HepG2 (cell line): ENCODE results near the gene ZMIZ1. TPM values are rescaled to one million over a fixed set of nuclear protein-coding genes. Genes with fewer than 3 reads are reported as not detected.
A peak's percentile ranks its signal among the peaks of the same experiment; 100 is the strongest.

Source experiments
- ATAC-seq: fragments of 200-7000 bp; cut with Tn5 transposase; 3 replicates; pipeline ENCODE4 v1.9.1; 2020; ENCODE audit warnings: mild to moderate bottlenecking, moderate library complexity
- BruUV-seq: library from RNA; stranded (reverse); fragments of 400-500 nt; replicated peaks from 2 replicates; lab custom pipeline; 2021; lab: Mats Ljungman, UMichigan
- CTCF ChIA-PET: fragments of 300-600 bp; formaldehyde crosslinking; extraction: SDS; loops from one replicate; lab custom pipeline; 2021; ENCODE audit warnings: low total read pairs, inconsistent platforms, low intra/inter-chr PET ratio; lab: Yijun Ruan, JAX
- POLR2A ChIA-PET: fragments of 350-600 bp; sonication (Branson Sonifier 250); formaldehyde crosslinking; loops from one replicate; lab custom pipeline; 2020; ENCODE audit warnings: antibody characterized with exemption, inconsistent platforms; lab: Yijun Ruan, JAX
- DNase-seq: peaks from one replicate; pipeline ENCODE4 v3.0.0-alpha.2; 2015; ENCODE audit warnings: low spot score
- FAIRE-seq: peaks from 3 replicates; lab custom pipeline; 2011; peaks lifted over from hg19 to GRCh38; lab: Jason Lieb, UNC
- H2AFZ ChIP-seq: one replicate; pipeline ENCODE4 v1.6.1; 2011; ENCODE audit warnings: low read length, inconsistent platforms
- H3K27ac ChIP-seq: fragments of 300-600 bp; 3 replicates; pipeline ENCODE4 v1.8.0; 2011; ENCODE audit warnings: mixed run types, mild to moderate bottlenecking, mixed read lengths, low read length, inconsistent platforms; ENCODE audit not compliant: insufficient read depth; ENCODE audit errors: extremely low read length
- H3K27me3 ChIP-seq, 2 experiments: fragments of 200-600 bp in 1 of 2; 2 replicates in 1 of 2; 3 replicates in 1 of 2; pipeline versions ENCODE4 v1.6.0 to v1.8.0; 2011; ENCODE audit warnings: low read length in 2 of 2, mild to moderate bottlenecking in 2 of 2, moderate library complexity in 2 of 2, inconsistent platforms in 1 of 2; ENCODE audit not compliant: insufficient read depth in 2 of 2, control insufficient read depth in 1 of 2
- H3K36me3 ChIP-seq, 2 experiments: fragments of 200-600 bp in 1 of 2; replicated peaks in 1 of 2; 2 replicates in 1 of 2; 3 replicates in 1 of 2; pipeline versions ENCODE4 v1.5.1 to v1.8.0; 2011; ENCODE audit warnings: low read length in 2 of 2, inconsistent platforms in 1 of 2; ENCODE audit not compliant: insufficient read depth in 2 of 2, control insufficient read depth in 1 of 2
- H3K4me1 ChIP-seq: 2 replicates; pipeline ENCODE4 v1.5.1; 2012; ENCODE audit warnings: low read length, inconsistent platforms; ENCODE audit not compliant: insufficient read depth
- H3K4me2 ChIP-seq: 2 replicates; pipeline ENCODE4 v1.6.0; 2011; ENCODE audit warnings: low read depth, low read length, inconsistent platforms
- H3K4me3 ChIP-seq, 3 experiments: fragments of 200-600 bp in 1 of 3; sonication (generic), shearing (Covaris generic) in 1 of 3; replicated peaks in 1 of 3; 2 replicates each; pipeline ENCODE4 v1.5.1; 2011 to 2016; ENCODE audit warnings: low read length in 3 of 3, inconsistent platforms in 2 of 3, low read depth in 2 of 3, mild to moderate bottlenecking in 2 of 3, control low read depth in 1 of 3, mixed read lengths in 1 of 3; ENCODE audit not compliant: insufficient read depth in 1 of 3
- H3K79me2 ChIP-seq: one replicate; pipeline ENCODE4 v1.6.1; 2011; ENCODE audit warnings: low read length, inconsistent platforms; ENCODE audit not compliant: insufficient read depth
- H3K9ac ChIP-seq: 2 replicates; pipeline ENCODE4 v1.6.0; 2011; ENCODE audit warnings: mild to moderate bottlenecking, low read depth, low read length, inconsistent platforms; ENCODE audit not compliant: insufficient read depth
- H3K9me3 ChIP-seq: 2 replicates; pipeline ENCODE4 v1.5.1; 2012; ENCODE audit warnings: mild to moderate bottlenecking, low read length
- H4K20me1 ChIP-seq: 2 replicates; pipeline ENCODE4 v1.6.0; 2011; ENCODE audit warnings: inconsistent platforms, mild to moderate bottlenecking, low read length, moderate library complexity; ENCODE audit not compliant: insufficient read depth
- CEBPB ChIP-seq: IDR thresholded peaks from 2 replicates; pipeline ENCODE4 v1.6.1; 2011; ENCODE audit warnings: low read depth, low read length, improper control_type of control experiment, borderline replicate concordance
- ISX ChIP-seq: sonication (generic); formaldehyde crosslinking; conservative IDR thresholded peaks from 2 replicates; pipeline ENCODE4 v1.5.0; 2020; ENCODE audit warnings: missing genetic modification reagents
- NFKBIZ ChIP-seq: IDR thresholded peaks from 2 replicates; pipeline ENCODE4 v1.6.1; 2018; ENCODE audit warnings: missing genetic modification reagents, missing compliant biosample characterization
- PITX1 ChIP-seq: sonication (generic); formaldehyde crosslinking; IDR thresholded peaks from 2 replicates; pipeline ENCODE4 v1.5.1; 2020; ENCODE audit warnings: mild to moderate bottlenecking, missing genetic modification reagents
- PRDM10 ChIP-seq: sonication (generic); formaldehyde crosslinking; IDR thresholded peaks from 2 replicates; pipeline ENCODE4 v1.4.0; 2020; ENCODE audit warnings: low read depth, missing genetic modification reagents
- YEATS4 ChIP-seq: sonication (generic); formaldehyde crosslinking; IDR thresholded peaks from 2 replicates; pipeline ENCODE4 v1.4.0; 2020; ENCODE audit warnings: missing genetic modification reagents, borderline replicate concordance
- ZMYM3 ChIP-seq: sonication (generic); formaldehyde crosslinking; IDR thresholded peaks from 2 replicates; pipeline ENCODE4 v1.5.1; 2020; ENCODE audit warnings: mild to moderate bottlenecking, missing genetic modification reagents
- ZNF629 ChIP-seq: sonication (generic); formaldehyde crosslinking; conservative IDR thresholded peaks from 2 replicates; pipeline ENCODE4 v1.5.0; 2020; ENCODE audit warnings: missing genetic modification reagents
- ZNF710 ChIP-seq: sonication (generic); formaldehyde crosslinking; IDR thresholded peaks from 2 replicates; pipeline ENCODE4 v1.5.0; 2020; ENCODE audit warnings: mild to moderate bottlenecking, missing genetic modification reagents, borderline replicate concordance
- ZNF768 ChIP-seq: sonication (generic); formaldehyde crosslinking; IDR thresholded peaks from 2 replicates; pipeline ENCODE4 v1.4.0; 2020; ENCODE audit warnings: missing genetic modification reagents
- ZNF790 ChIP-seq: sonication (generic); formaldehyde crosslinking; IDR thresholded peaks from 2 replicates; pipeline ENCODE4 v1.8.0; 2022; ENCODE audit warnings: missing genetic modification reagents, mild to moderate bottlenecking, borderline replicate concordance
- WGBS: methylation state at CpG from one replicate; pipeline ENCODE4 v1.1.6; 2017; ENCODE audit warnings: low lambda C conversion rate; 5-methylcytosine and 5-hydroxymethylcytosine counted together
- in situ Hi-C: cut with HindIII; loops from 2 replicates; pipeline ENCODE4 v1.10.0; 2017; ENCODE audit warnings: low pct_unique_long_range_greater_than_20kb; ENCODE audit not compliant: extremely low pct_ligation_motif_present
- intact Hi-C: fragments of 100-400 bp; cut with micrococcal nuclease; formaldehyde crosslinking; loops from one replicate; pipeline ENCODE4 v1.10.0; 2022; ENCODE audit not compliant: unreplicated experiment
- polyA plus RNA-seq, 8 experiments: library from polyadenylated mRNA; depleted of rRNA in 3 of 8; stranded (reverse) in 7 of 8; unstranded in 1 of 8; fragments of >200 nt; fragmentation: Illumina TruSeq in 4 of 8; extraction: Trizol in 4 of 8; gene quantifications; 2 replicates each; pipeline versions ENCODE4 v1.2.1 to v1.2.3, GENCODE V29; 2011 to 2016; ENCODE audit warnings: low read depth in 4 of 8, missing spikeins in 1 of 8, mixed read lengths in 1 of 8; ENCODE audit not compliant: insufficient read depth in 1 of 8
- total RNA-seq, 5 experiments: library from RNA; depleted of rRNA; stranded (reverse); fragments of >200 nt; fragmentation: Illumina TruSeq; extraction: Trizol; gene quantifications; 2 replicates each; pipeline ENCODE4 v1.2.3, GENCODE V29; 2016; ENCODE audit warnings: low read depth in 1 of 5

Gene ZMIZ1
- total and polyA plus RNA-seq, 2 of the 13 experiments (the other 11 are each of a cell fraction or from before 2014, with no cell fraction given): 5.3 to 10.2 TPM

GRCh38 chr10:79144351-79145173 is 75.8 kb downstream of the ZMIZ1 start:
- in situ Hi-C loops (no loop called here), intact Hi-C loops (no loop called here)
- no peak for DNase-seq
- peaks cover 2% of the 10 kb centered on the region for H3K79me2 ChIP-seq
- H3K27ac ChIP-seq: no peak overlapping the region
- TF ChIP-seq ZNF710 (CRISPR knock-in tag) (no peak), ZNF629 (CRISPR knock-in tag) (peak; percentile 76), ZMYM3 (CRISPR knock-in tag) (peak; percentile 53; the same call in 1 of the 2 replicates), ZNF768 (CRISPR knock-in tag) (peak; percentile 92)
- H3K27me3 ChIP-seq: no peaks in the 10 kb centered on the region
- BruUV-seq: no TSS peak
- no peak overlapping the region for H3K4me3 ChIP-seq
- CTCF ChIA-PET: no interaction called here
- POLR2A ChIA-PET: interaction anchor here (0.6 kb wide), 1 partner anchor 74 kb away, joined by 3 read pairs; no protein-coding TSS in a partner anchor
- WGBS: 94% methylated on average over 12 of the region's 12 CpGs
- no peak overlapping the region for H2AFZ ChIP-seq
- no peaks in the 10 kb centered on the region for H3K9me3 ChIP-seq
- no peak for ATAC-seq
- H3K4me1 ChIP-seq: peaks cover 48% of the 10 kb centered on the region
- H3K4me2 ChIP-seq: no peak overlapping the region
- H3K9ac ChIP-seq: no peak overlapping the region
- peaks cover 60 to 90% of the 10 kb centered on the region in 2 experiments for H3K36me3 ChIP-seq
- H4K20me1 ChIP-seq: peaks cover 12% of the 10 kb centered on the region
- no peak for FAIRE-seq

- Histone ChIP-seq H3K79me2 (peaks cover 2% of the 10 kb centered on the region), H3K36me3 (peaks cover 57 to 84% of the 10 kb centered on the region in 2 experiments), H3K4me1 (peaks cover 52% of the 10 kb centered on the region), H3K4me2 (no peak overlapping the region), H4K20me1 (peaks cover 11% of the 10 kb centered on the region), H3K27ac (no peak overlapping the region), H2AFZ (no peak overlapping the region), H3K9ac (no peak overlapping the region), H3K27me3 (no peaks in the 10 kb centered on the region), H3K4me3 (no peak overlapping the region), H3K9me3 (no peaks in the 10 kb centered on the region)
- WGBS: 85% methylated on average over 5 of the region's 5 CpGs
- ChIA-PET CTCF (no interaction called here), POLR2A (no interaction called here)
- intact Hi-C loops: no loop called here
- DNase-seq: no peak
- no peak for FAIRE-seq
- in situ Hi-C loops: no loop called here
- TF ChIP-seq PRDM10 (no peak), CEBPB (no peak), PITX1 (no peak), ZNF790 (CRISPR knock-in tag) (no peak), ISX (CRISPR knock-in tag) (no peak), YEATS4 (CRISPR knock-in tag) (no peak), NFKBIZ (no peak)
- no peak for ATAC-seq
- BruUV-seq: no TSS peak
These were observed 76.4 kb downstream of the ZMIZ1 start for GRCh38 chr10:79145174-79145483.
